PC-3 (cell line): ENCODE results near the gene SERPINB8. TPM values are rescaled to one million over a fixed set of nuclear protein-coding genes. Genes with fewer than 3 reads are reported as not detected.

Experiments used
- ATAC-seq: fragments of 200-7000 bp; cut with Tn5 transposase; 2 replicates; pipeline ENCODE4 v1.9.1; 2020; ENCODE audit warnings: mild to moderate bottlenecking, moderate library complexity
- BruUV-seq: library from RNA; stranded (reverse); fragments of 400-500 nt; replicated peaks from 2 replicates; lab custom pipeline; 2021; lab: Mats Ljungman, UMichigan
- CTCF ChIA-PET: fragments of 300-600 bp; sonication (Branson Sonifier 250); formaldehyde crosslinking; loops from one replicate; lab custom pipeline; 2022; ENCODE audit warnings: antibody characterized with exemption; lab: Charles Lee
- POLR2A ChIA-PET: fragments of 300-600 bp; sonication (Branson Sonifier 250); formaldehyde crosslinking; loops from one replicate; lab custom pipeline; 2022; ENCODE audit warnings: antibody characterized with exemption; ENCODE audit not compliant: unreplicated experiment; lab: Charles Lee
- DNase-seq: peaks from one replicate; pipeline ENCODE4 v3.0.0-alpha.2; 2015
- H2AFZ ChIP-seq: fragments of 300-600 bp; sonication (generic); 2 replicates; pipeline ENCODE4 v1.6.0; 2016; ENCODE audit warnings: antibody characterized with exemption, low read length
- H3F3A ChIP-seq: fragments of 300-600 bp; sonication (generic); one replicate; pipeline ENCODE4 v1.6.0; 2017; ENCODE audit warnings: antibody characterized with exemption, low read length, control low read depth, mild to moderate bottlenecking; ENCODE audit not compliant: unreplicated experiment
- H3K27ac ChIP-seq: fragments of 300-600 bp; sonication (generic); 2 replicates; pipeline ENCODE4 v1.5.1; 2016; ENCODE audit warnings: mild to moderate bottlenecking, low read length
- H3K27me3 ChIP-seq: fragments of 300-600 bp; sonication (generic); 2 replicates; pipeline ENCODE4 v1.6.1; 2016; ENCODE audit warnings: low read length, mixed read lengths
- H3K36me3 ChIP-seq: fragments of 300-600 bp; sonication (generic); 2 replicates; pipeline ENCODE4 v1.6.1; 2016; ENCODE audit warnings: low read depth, mixed run types, low read length, mixed read lengths
- H3K4me1 ChIP-seq: fragments of 300-600 bp; sonication (generic); 2 replicates; pipeline ENCODE4 v1.5.1; 2016; ENCODE audit warnings: low read length; ENCODE audit not compliant: insufficient read depth
- H3K4me2 ChIP-seq: fragments of 300-600 bp; sonication (generic); 2 replicates; pipeline ENCODE4 v1.6.0; 2016; ENCODE audit warnings: low read length
- H3K4me3 ChIP-seq: fragments of 300-600 bp; sonication (generic); 2 replicates; pipeline ENCODE4 v1.5.1; 2016; ENCODE audit warnings: mild to moderate bottlenecking, low read length, mixed read lengths
- H3K79me2 ChIP-seq: fragments of 300-600 bp; sonication (generic); 2 replicates; pipeline ENCODE4 v1.6.1; 2017; ENCODE audit warnings: low read length, mixed read lengths
- H3K9ac ChIP-seq: fragments of 300-600 bp; sonication (generic); 2 replicates; pipeline ENCODE4 v1.6.0; 2016; ENCODE audit warnings: mild to moderate bottlenecking, low read length
- H3K9me2 ChIP-seq: fragments of 300-600 bp; sonication (generic); replicated peaks from 2 replicates; pipeline ENCODE4 v1.6.1; 2016; ENCODE audit warnings: mixed run types, low read length, mixed read lengths
- H3K9me3 ChIP-seq: fragments of 300-600 bp; sonication (generic); 2 replicates; pipeline ENCODE4 v1.6.1; 2016; ENCODE audit warnings: low read length, mixed read lengths
- H4K20me1 ChIP-seq: fragments of 300-600 bp; sonication (generic); 2 replicates; pipeline ENCODE4 v1.6.1; 2016; ENCODE audit warnings: low read length, mixed read lengths
- CTCF ChIP-seq: fragments of 300-600 bp; sonication (generic); conservative IDR thresholded peaks from 2 replicates; pipeline ENCODE4 v1.5.1; 2017; ENCODE audit warnings: antibody characterized with exemption, low read depth, mild to moderate bottlenecking, low read length
- EZH2 ChIP-seq: fragments of 300-600 bp; sonication (generic); IDR thresholded peaks from one replicate; pipeline ENCODE4 v1.6.1; 2017; ENCODE audit warnings: antibody characterized with exemption, mild to moderate bottlenecking, low read length; ENCODE audit not compliant: unreplicated experiment
- EZH2phosphoT487 ChIP-seq: fragments of 300-600 bp; sonication (generic); IDR thresholded peaks from 2 replicates; pipeline ENCODE4 v1.6.1; 2018; ENCODE audit warnings: mild to moderate bottlenecking, antibody characterized with exemption, low read length, borderline replicate concordance
- intact Hi-C: fragments of 100-400 bp; cut with micrococcal nuclease; formaldehyde crosslinking; loops from 2 replicates; pipeline ENCODE4 v1.9.0; 2023
- total RNA-seq: library from RNA; depleted of rRNA; stranded (reverse); fragments of >200 nt; gene quantifications from 2 replicates; pipeline ENCODE4 v1.2.3, GENCODE V29; 2014

Gene SERPINB8
- total RNA-seq, 1 experiment from 2014 or later = 21.1 TPM

- no peak overlapping the region for H3K4me2 ChIP-seq
- no peaks in the 10 kb centered on the region for H3K27me3 ChIP-seq
- ATAC-seq (peak; percentile 93), DNase-seq (peak; percentile 76)
- no peak overlapping the region for H3K9ac ChIP-seq
- ChIA-PET POLR2A (interaction anchor here (0.6 kb wide), 1 partner anchor 598 kb away, joined by 3 read pairs; no protein-coding TSS in a partner anchor), CTCF (interaction anchor here (0.6 to 0.9 kb wide), 3 partner anchors 12 to 54 kb away, joined by 3 to 8 read pairs (median 5); no protein-coding TSS in a partner anchor)
- H3F3A ChIP-seq = no peaks in the 10 kb centered on the region
- H3K9me3 ChIP-seq = no peaks in the 10 kb centered on the region
- H3K9me2 ChIP-seq = no peaks in the 10 kb centered on the region
- no peak overlapping the region for H3K27ac ChIP-seq
- no peaks in the 10 kb centered on the region for H4K20me1 ChIP-seq
- no peaks in the 10 kb centered on the region for H3K79me2 ChIP-seq
- no peaks in the 10 kb centered on the region for H3K4me1 ChIP-seq
- no TSS peak for BruUV-seq
- H3K36me3 ChIP-seq = no peaks in the 10 kb centered on the region
- H3K4me3 ChIP-seq = no peak overlapping the region
- intact Hi-C loops = loop anchor here (1.0 kb wide), 2 partner anchors 12 to 16 kb away; no protein-coding TSS in a partner anchor
- no peak overlapping the region for H2AFZ ChIP-seq
- TF ChIP-seq CTCF = peak; percentile 85
- no peak for TF ChIP-seq EZH2phosphoT487
These were observed 6.1 kb upstream of the SERPINB8 start for GRCh38 chr18:63963615-63964256.

GRCh38 chr18:63964908-63965307 is 5.0 kb upstream of the SERPINB8 start:
- Histone ChIP-seq H3K9me3 (no peaks in the 10 kb centered on the region), H3K36me3 (no peaks in the 10 kb centered on the region), H4K20me1 (no peaks in the 10 kb centered on the region), H3K27ac (no peak overlapping the region), H3K4me1 (peaks cover 10% of the 10 kb centered on the region), H3K9me2 (no peaks in the 10 kb centered on the region), H3K4me2 (no peak overlapping the region), H3K27me3 (no peaks in the 10 kb centered on the region), H3F3A (no peaks in the 10 kb centered on the region), H3K4me3 (no peak overlapping the region), H3K9ac (no peak overlapping the region), H2AFZ (no peak overlapping the region), H3K79me2 (no peaks in the 10 kb centered on the region)
- ChIA-PET POLR2A (no interaction called here), CTCF (no interaction called here)
- DNase-seq = no peak
- intact Hi-C loops = no loop called here
- ATAC-seq = no peak
- TF ChIP-seq EZH2 = no peak
- no TSS peak for BruUV-seq

- intact Hi-C loops = no loop called here
- POLR2A ChIA-PET = no interaction called here
- H3K4me2 ChIP-seq = no peak overlapping the region
- H3K27me3 ChIP-seq = no peaks in the 10 kb centered on the region
- no TSS peak for BruUV-seq
- no peak for ATAC-seq
- peaks cover 2% of the 10 kb centered on the region; the same call in 1 of the 2 replicates for H3K79me2 ChIP-seq
- no peak overlapping the region for H3K9ac ChIP-seq
- DNase-seq = no peak
- no peaks in the 10 kb centered on the region for H3K9me3 ChIP-seq
- CTCF ChIA-PET = no interaction called here
- TF ChIP-seq CTCF (no peak), EZH2phosphoT487 (no peak), EZH2 (no peak)
- no peak overlapping the region for H2AFZ ChIP-seq
- no peak overlapping the region for H3K27ac ChIP-seq
- no peaks in the 10 kb centered on the region for H3K36me3 ChIP-seq
- no peaks in the 10 kb centered on the region for H4K20me1 ChIP-seq
- H3K4me1 ChIP-seq = peaks cover 10% of the 10 kb centered on the region
- H3K9me2 ChIP-seq = no peaks in the 10 kb centered on the region
- H3K4me3 ChIP-seq = no peak overlapping the region
- H3F3A ChIP-seq = peaks cover 2% of the 10 kb centered on the region
These were observed 4.1 kb upstream of the SERPINB8 start for GRCh38 chr18:63965716-63966330.
